T-helper 1 cell treated with Interleukin-12 subunit alpha and Interleukin-12 subunit beta and Interleukin-4 antibody, amounts not matched to agents 30 μg/mL and 1 μg/mL, for 36 hours (primary cell): ENCODE measurements around the gene STAB2.
"Not testable (repeated sequence)": the region's sequence is repeated elsewhere in the genome, so short reads cannot be mapped to it uniquely, and the experiment has no call there.

ENCODE experiments used
- H3K27ac Mint-ChIP-seq: one replicate; pipeline ENCODE4 v1.8.0; 2021; ENCODE audit warnings: mild to moderate bottlenecking, mixed read lengths
- H3K27me3 Mint-ChIP-seq: one replicate; pipeline ENCODE4 v1.8.0; 2021; ENCODE audit warnings: low read depth, mixed read lengths
- H3K36me3 Mint-ChIP-seq: one replicate; pipeline ENCODE4 v1.8.0; 2021; ENCODE audit warnings: low read depth, mixed read lengths
- H3K4me1 Mint-ChIP-seq: one replicate; pipeline ENCODE4 v1.8.0; 2021; ENCODE audit warnings: low read depth, mixed read lengths
- H3K4me3 Mint-ChIP-seq: one replicate; pipeline ENCODE4 v1.8.0; 2021; ENCODE audit warnings: mild to moderate bottlenecking, moderate library complexity, mixed read lengths
- H3K9me3 Mint-ChIP-seq: one replicate; pipeline ENCODE4 v1.8.0; 2021; ENCODE audit warnings: mixed read lengths

STAB2 gene

DNA sequence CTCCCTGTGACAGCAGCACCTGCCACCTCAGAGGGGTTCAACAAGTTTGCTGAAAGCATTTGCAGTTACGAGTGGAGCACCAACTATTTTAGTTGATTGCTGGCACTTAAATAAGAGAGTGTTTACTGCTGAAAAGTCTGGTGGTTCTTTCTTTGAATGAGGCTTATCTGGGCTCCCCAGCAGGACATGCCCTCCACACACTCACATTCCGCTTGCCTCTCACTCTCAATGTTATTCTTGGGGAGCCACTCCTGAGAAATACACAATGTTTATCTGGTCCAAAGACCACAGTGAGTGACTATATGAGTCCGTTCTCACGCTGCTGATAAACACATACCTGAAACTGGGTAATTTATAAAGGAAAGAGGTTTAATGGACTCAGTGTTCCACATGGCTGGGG is 222.1 kb downstream of the STAB2 start:
- Mint-ChIP-seq H3K36me3 (peaks cover 2% of the 10 kb centered on the region), H3K27ac (no peak overlapping the region), H3K9me3 (no peaks in the 10 kb centered on the region), H3K27me3 (no peaks in the 10 kb centered on the region), H3K4me1 (no peaks in the 10 kb centered on the region), H3K4me3 (no peak overlapping the region)

DNA sequence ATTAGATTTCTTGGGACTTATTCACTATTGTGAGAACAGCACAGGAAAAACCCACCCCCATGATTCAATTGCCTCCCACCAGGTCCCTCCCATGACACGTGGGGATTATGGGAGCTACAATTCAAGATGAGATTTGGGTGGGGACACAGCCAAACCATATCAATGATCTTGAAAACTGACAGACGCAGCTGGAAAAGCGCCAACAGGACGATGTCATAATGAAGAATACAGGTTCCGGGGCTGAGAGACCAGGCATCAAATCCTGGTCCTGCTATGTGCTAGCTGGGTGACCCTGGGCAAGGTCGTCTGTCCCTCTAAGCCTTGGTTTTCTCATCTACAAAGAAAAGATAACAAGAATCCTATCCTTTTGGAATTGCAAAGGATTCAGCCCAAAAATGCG is 222.6 kb downstream of the STAB2 start:
- not testable (repeated sequence) for H3K4me3 Mint-ChIP-seq, H3K4me1 Mint-ChIP-seq, H3K9me3 Mint-ChIP-seq, H3K27ac Mint-ChIP-seq, H3K27me3 Mint-ChIP-seq, H3K36me3 Mint-ChIP-seq

GRCh38 chr12:103810111-103810510 is 223.0 kb downstream of the STAB2 start:
- Mint-ChIP-seq H3K4me3 (no peak overlapping the region), H3K36me3 (no peaks in the 10 kb centered on the region), H3K27ac (no peak overlapping the region), H3K4me1 (no peaks in the 10 kb centered on the region), H3K27me3 (no peaks in the 10 kb centered on the region), H3K9me3 (no peaks in the 10 kb centered on the region)

- Mint-ChIP-seq H3K4me3 (no peak overlapping the region), H3K4me1 (no peaks in the 10 kb centered on the region), H3K27me3 (no peaks in the 10 kb centered on the region), H3K27ac (no peak overlapping the region), H3K9me3 (no peaks in the 10 kb centered on the region), H3K36me3 (no peaks in the 10 kb centered on the region)
Measured at GRCh38 chr12:103811791-103812190, 224.7 kb downstream of the STAB2 start.

DNA sequence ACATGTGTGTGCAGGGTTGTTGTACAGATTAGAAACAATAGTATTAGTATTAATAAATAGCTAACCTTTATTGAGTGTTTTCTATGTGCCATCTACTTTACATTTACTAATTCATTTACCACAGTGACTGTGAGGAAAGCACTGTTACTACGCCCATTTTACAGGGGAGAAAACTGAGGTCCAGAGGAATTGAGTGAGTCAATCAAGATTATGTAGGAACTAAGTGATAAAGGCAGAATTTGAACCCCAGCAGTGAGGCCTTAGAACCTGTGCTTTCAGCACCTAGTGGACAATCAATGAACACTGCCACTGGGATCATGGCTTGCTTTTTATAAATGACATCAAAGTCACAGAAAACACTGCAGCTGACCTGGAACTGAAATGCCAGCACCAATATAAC is 225.7 kb downstream of the STAB2 start:
- H3K9me3 Mint-ChIP-seq = no peaks in the 10 kb centered on the region
- H3K4me3 Mint-ChIP-seq = no peak overlapping the region
- no peak overlapping the region for H3K27ac Mint-ChIP-seq
- no peaks in the 10 kb centered on the region for H3K4me1 Mint-ChIP-seq
- H3K27me3 Mint-ChIP-seq = no peaks in the 10 kb centered on the region
- H3K36me3 Mint-ChIP-seq = no peaks in the 10 kb centered on the region

DNA sequence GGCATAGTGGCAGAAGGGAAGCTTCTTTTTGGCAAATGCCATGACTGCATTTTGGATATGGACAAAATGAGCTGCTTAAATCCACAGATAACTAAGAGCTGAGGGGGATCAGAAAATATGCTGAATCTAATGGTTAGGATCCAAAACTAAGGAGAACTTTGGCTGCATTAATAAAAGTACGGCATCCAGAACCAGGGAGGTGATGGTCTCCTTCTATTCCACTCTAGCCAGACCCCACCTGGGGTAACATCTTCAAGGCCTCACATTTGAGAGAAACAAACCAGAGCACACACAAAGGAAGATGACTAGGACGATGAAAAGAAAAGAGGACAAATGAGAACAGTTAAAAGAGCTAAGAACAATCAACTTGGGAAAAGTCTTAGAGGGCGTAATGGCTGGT is 226.4 kb downstream of the STAB2 start:
- H3K36me3 Mint-ChIP-seq = no peaks in the 10 kb centered on the region
- H3K27me3 Mint-ChIP-seq = no peaks in the 10 kb centered on the region
- H3K27ac Mint-ChIP-seq = no peak overlapping the region
- no peak overlapping the region for H3K4me3 Mint-ChIP-seq
- H3K4me1 Mint-ChIP-seq = no peaks in the 10 kb centered on the region
- H3K9me3 Mint-ChIP-seq = no peaks in the 10 kb centered on the region

DNA sequence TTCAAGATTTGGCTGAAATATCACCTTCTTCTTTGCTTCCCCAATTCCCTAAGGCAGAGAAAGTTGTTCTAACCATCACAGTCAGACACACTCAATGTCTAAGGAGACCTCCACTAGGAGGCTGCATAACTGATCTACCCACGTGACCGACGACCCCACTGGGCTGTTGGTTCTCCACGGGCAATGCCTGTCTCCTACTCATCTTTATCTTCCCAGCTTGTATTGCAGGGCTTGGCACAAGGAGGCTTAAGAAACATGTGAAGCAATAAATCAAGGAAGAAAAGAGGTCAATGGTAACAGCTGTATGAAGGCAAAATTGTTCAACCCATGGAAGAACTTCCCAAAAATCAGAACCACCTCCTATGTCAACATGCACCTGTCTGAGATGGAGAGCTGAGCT is 226.9 kb downstream of the STAB2 start:
- no peak overlapping the region for H3K4me3 Mint-ChIP-seq
- H3K9me3 Mint-ChIP-seq = no peaks in the 10 kb centered on the region
- H3K36me3 Mint-ChIP-seq = no peaks in the 10 kb centered on the region
- no peaks in the 10 kb centered on the region for H3K27me3 Mint-ChIP-seq
- no peaks in the 10 kb centered on the region for H3K4me1 Mint-ChIP-seq
- no peak overlapping the region for H3K27ac Mint-ChIP-seq

- no peaks in the 10 kb centered on the region for H3K9me3 Mint-ChIP-seq
- H3K36me3 Mint-ChIP-seq = no peaks in the 10 kb centered on the region
- H3K27ac Mint-ChIP-seq = no peak overlapping the region
- no peaks in the 10 kb centered on the region for H3K27me3 Mint-ChIP-seq
- H3K4me3 Mint-ChIP-seq = no peak overlapping the region
- no peaks in the 10 kb centered on the region for H3K4me1 Mint-ChIP-seq
Measured at GRCh38 chr12:103814436-103814835, 227.4 kb downstream of the STAB2 start.
